Measurements from ENCODE around the gene HNRNPU.

The HNRNPU gene

DNA sequence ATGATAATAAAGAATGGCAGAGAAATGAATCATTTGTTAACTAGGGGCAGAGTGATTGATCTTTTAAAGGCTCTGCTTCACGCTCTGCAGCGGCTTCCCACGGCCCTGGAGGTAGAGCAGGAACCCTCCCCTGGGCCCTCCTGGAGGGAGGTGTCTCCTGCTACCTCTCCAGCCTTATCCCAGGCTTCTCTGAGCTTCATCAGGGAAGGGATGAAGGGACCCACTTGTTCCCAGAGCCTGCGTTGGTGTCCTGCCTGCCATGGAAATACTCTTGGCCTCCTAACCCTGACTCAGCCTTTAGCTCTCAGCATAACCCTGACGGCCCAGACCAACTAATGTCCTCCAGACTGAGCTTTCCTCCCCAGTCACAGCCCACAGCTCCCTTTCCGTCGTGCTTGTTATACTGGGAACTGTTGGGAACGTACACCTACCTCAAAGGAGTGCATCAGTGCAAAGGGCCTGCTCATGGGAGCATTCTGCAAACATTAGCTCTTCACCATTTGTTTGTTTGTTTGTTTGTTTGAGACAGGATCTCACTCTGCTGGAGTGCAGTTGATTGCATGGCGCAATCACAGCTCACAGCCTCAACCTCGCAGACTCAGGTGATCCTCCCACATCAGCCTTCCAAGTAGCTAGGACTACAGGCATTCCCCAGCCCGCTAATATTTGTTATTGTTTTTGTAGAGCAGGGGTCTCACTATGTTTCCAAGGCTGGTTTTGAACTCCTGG, 17.4 kb upstream of the HNRNPU start:
- Histone ChIP-seq H2BK12ac (ENCODE audit: low read length in 2 of 2) (no peak overlapping the region), H3K36me3 (ENCODE audit: control insufficient read depth in 1 of 2, insufficient read depth in 2 of 2, low read depth in 1 of 2, low read length in 2 of 2) (no peaks in the 10 kb centered on the region), H3K4ac (ENCODE audit: low read depth in 1 of 2, low read length in 2 of 2) (no peak overlapping the region), H2AK5ac (ENCODE audit: low read length, severe bottlenecking) (no peak overlapping the region), H3K4me2 (ENCODE audit: low read length, poor library complexity, severe bottlenecking) (no peak overlapping the region), H2AFZ (ENCODE audit: low read depth, low read length) (no peak overlapping the region), H3K14ac (ENCODE audit: low read length in 2 of 2) (no peak overlapping the region), H3K27me3 (ENCODE audit: control insufficient read depth in 1 of 2, insufficient read depth in 1 of 2, low read length in 2 of 2) (no peaks in the 10 kb centered on the region), H3K4me3 (ENCODE audit: insufficient read depth in 1 of 2, low read depth in 1 of 2, low read length in 2 of 2) (no peak overlapping the region), H3K4me1 (ENCODE audit: control insufficient read depth, insufficient read depth, low read depth, low read length) (no peaks in the 10 kb centered on the region), H3K9ac (ENCODE audit: low read length) (no peak overlapping the region), H3K27ac (ENCODE audit: low read length, poor library complexity, severe bottlenecking) (no peak overlapping the region), H2BK15ac (ENCODE audit: low read depth, poor library complexity, severe bottlenecking) (no peak overlapping the region), H4K8ac (ENCODE audit: low read length) (no peak overlapping the region), H3K9me3 (ENCODE audit: control insufficient read depth, low read length) (no peaks in the 10 kb centered on the region), H3K23ac (ENCODE audit: low read length in 2 of 2) (peak overlapping the region in 1 of 2 experiments; percentile 77), H3K79me1 (replicated peaks; ENCODE audit: low read length, poor library complexity, severe bottlenecking) (no peaks in the 10 kb centered on the region), H4K91ac (ENCODE audit: low read length) (peak overlapping the region; percentile 22), H3K18ac (ENCODE audit: low read depth in 1 of 2, low read length in 2 of 2) (no peak overlapping the region), H2BK5ac (ENCODE audit: low read depth, low read length, poor library complexity, severe bottlenecking) (no peak overlapping the region), H2BK120ac (ENCODE audit: low read depth, low read length) (no peak overlapping the region)
- DNase-seq: no peak
- 72% methylated on average over 11 of the region's 11 CpGs for WGBS

DNA sequence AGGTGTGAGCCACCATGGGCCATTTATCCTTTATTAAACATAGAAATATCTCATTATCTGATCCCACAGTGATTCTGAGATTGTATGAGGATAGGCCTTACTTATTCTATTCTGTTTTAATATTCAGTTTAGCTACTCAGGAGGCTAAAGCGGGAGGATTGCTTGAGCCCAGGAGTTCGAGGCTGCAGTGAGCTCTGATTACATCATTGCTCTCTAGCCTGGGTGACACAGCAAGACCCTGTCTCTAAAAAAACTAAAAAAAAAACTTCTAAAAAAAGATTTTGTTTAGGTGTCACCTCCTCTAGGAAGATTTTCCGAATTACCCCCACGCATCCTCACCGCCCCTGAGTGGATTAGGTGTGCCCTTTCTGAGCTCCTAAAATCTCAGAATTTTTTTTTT, 14.3 kb upstream of the HNRNPU start:
- H4K8ac ChIP-seq (ENCODE audit: low read length): no peak overlapping the region
- no peak overlapping the region for H2AK5ac ChIP-seq (ENCODE audit: low read length, severe bottlenecking)
- H3K4me2 ChIP-seq (ENCODE audit: low read length, poor library complexity, severe bottlenecking): no peak overlapping the region
- H4K91ac ChIP-seq (ENCODE audit: low read length): no peak overlapping the region
- no peak overlapping the region for H3K9ac ChIP-seq (ENCODE audit: low read length)
- H2BK120ac ChIP-seq (ENCODE audit: low read depth, low read length): no peak overlapping the region
- no peak overlapping the region for H3K18ac ChIP-seq (ENCODE audit: low read depth in 1 of 2, low read length in 2 of 2)
- H3K9me3 ChIP-seq (ENCODE audit: control insufficient read depth, low read length): no peaks in the 10 kb centered on the region
- peaks cover 2% of the 10 kb centered on the region for H3K4me1 ChIP-seq (ENCODE audit: control insufficient read depth, insufficient read depth, low read depth, low read length)
- H2AFZ ChIP-seq (ENCODE audit: low read depth, low read length): no peak overlapping the region
- H2BK5ac ChIP-seq (ENCODE audit: low read depth, low read length, poor library complexity, severe bottlenecking): no peak overlapping the region
- DNase-seq: no peak
- no peak overlapping the region for H3K4ac ChIP-seq (ENCODE audit: low read depth in 1 of 2, low read length in 2 of 2)
- H3K27me3 ChIP-seq (ENCODE audit: control insufficient read depth in 1 of 2, insufficient read depth in 1 of 2, low read length in 2 of 2): no peaks in the 10 kb centered on the region
- H2BK12ac ChIP-seq (ENCODE audit: low read length in 2 of 2): no peak overlapping the region
- no peak overlapping the region for H3K4me3 ChIP-seq (ENCODE audit: insufficient read depth in 1 of 2, low read depth in 1 of 2, low read length in 2 of 2)
- no peak overlapping the region for H3K23ac ChIP-seq (ENCODE audit: low read length in 2 of 2)
- no peak overlapping the region for H2BK15ac ChIP-seq (ENCODE audit: low read depth, poor library complexity, severe bottlenecking)
- no peak overlapping the region for H3K27ac ChIP-seq (ENCODE audit: low read length, poor library complexity, severe bottlenecking)
- no peaks in the 10 kb centered on the region for H3K79me1 ChIP-seq (replicated peaks; ENCODE audit: low read length, poor library complexity, severe bottlenecking)
- WGBS: 90% methylated on average over 5 of the region's 5 CpGs
- H3K36me3 ChIP-seq (ENCODE audit: control insufficient read depth in 1 of 2, insufficient read depth in 2 of 2, low read depth in 1 of 2, low read length in 2 of 2): no peaks in the 10 kb centered on the region
- no peak overlapping the region for H3K14ac ChIP-seq (ENCODE audit: low read length in 2 of 2)

DNA sequence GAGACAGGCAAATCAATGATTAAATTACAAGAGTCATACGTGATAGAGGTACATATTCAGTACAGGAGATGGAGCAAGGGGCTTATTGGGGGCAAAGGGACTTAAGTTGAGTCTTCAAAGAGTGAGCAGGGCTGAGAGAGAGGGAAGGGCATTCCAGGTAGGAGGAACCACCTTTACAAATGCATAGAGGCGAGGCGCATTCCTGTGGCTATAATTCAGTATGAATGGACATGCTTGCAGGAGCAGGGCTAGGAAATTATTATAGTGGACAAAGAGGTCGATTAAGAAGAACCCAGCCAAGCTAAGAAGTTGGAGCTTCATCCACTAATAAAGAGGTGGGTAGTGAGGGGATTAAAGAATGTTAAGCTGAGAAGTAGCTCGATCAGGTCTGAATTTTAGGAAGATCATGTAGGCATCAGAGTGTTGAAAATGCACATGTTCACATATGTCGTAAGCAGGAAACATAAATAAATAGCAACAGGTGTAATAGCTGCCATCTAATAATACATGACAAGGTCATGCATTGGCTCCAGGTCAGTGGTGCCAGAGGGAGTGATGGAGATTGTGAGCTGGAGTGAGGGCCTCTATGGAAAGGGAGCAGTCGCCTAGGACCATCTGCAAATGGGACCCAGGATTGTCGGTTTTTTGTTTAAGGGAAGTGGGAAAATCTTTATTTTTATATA, 12.0 kb upstream of the HNRNPU start:
- H2BK12ac ChIP-seq (ENCODE audit: low read length in 2 of 2): no peak overlapping the region
- H3K14ac ChIP-seq (ENCODE audit: low read length in 2 of 2): no peak overlapping the region
- no peak overlapping the region for H3K4me3 ChIP-seq (ENCODE audit: insufficient read depth in 1 of 2, low read depth in 1 of 2, low read length in 2 of 2)
- no peak overlapping the region for H2AFZ ChIP-seq (ENCODE audit: low read depth, low read length)
- H3K4me1 ChIP-seq (ENCODE audit: control insufficient read depth, insufficient read depth, low read depth, low read length): peaks cover 2% of the 10 kb centered on the region
- H3K79me1 ChIP-seq (replicated peaks; ENCODE audit: low read length, poor library complexity, severe bottlenecking): no peaks in the 10 kb centered on the region
- H2BK15ac ChIP-seq (ENCODE audit: low read depth, poor library complexity, severe bottlenecking): no peak overlapping the region
- H3K36me3 ChIP-seq (ENCODE audit: control insufficient read depth in 1 of 2, insufficient read depth in 2 of 2, low read depth in 1 of 2, low read length in 2 of 2): no peaks in the 10 kb centered on the region
- H4K91ac ChIP-seq (ENCODE audit: low read length): no peak overlapping the region
- no peak overlapping the region for H3K18ac ChIP-seq (ENCODE audit: low read depth in 1 of 2, low read length in 2 of 2)
- no peak overlapping the region for H2BK5ac ChIP-seq (ENCODE audit: low read depth, low read length, poor library complexity, severe bottlenecking)
- H3K4me2 ChIP-seq (ENCODE audit: low read length, poor library complexity, severe bottlenecking): no peak overlapping the region
- H3K27me3 ChIP-seq (ENCODE audit: control insufficient read depth in 1 of 2, insufficient read depth in 1 of 2, low read length in 2 of 2): no peaks in the 10 kb centered on the region
- H2BK120ac ChIP-seq (ENCODE audit: low read depth, low read length): no peak overlapping the region
- no peak overlapping the region for H3K23ac ChIP-seq (ENCODE audit: low read length in 2 of 2)
- no peak overlapping the region for H2AK5ac ChIP-seq (ENCODE audit: low read length, severe bottlenecking)
- no peaks in the 10 kb centered on the region for H3K9me3 ChIP-seq (ENCODE audit: control insufficient read depth, low read length)
- H3K27ac ChIP-seq (ENCODE audit: low read length, poor library complexity, severe bottlenecking): no peak overlapping the region
- H4K8ac ChIP-seq (ENCODE audit: low read length): no peak overlapping the region
- H3K4ac ChIP-seq (ENCODE audit: low read depth in 1 of 2, low read length in 2 of 2): no peak overlapping the region
- WGBS: 99% methylated on average over 7 of the region's 8 CpGs
- no peak overlapping the region for H3K9ac ChIP-seq (ENCODE audit: low read length)
- no peak for DNase-seq

DNA sequence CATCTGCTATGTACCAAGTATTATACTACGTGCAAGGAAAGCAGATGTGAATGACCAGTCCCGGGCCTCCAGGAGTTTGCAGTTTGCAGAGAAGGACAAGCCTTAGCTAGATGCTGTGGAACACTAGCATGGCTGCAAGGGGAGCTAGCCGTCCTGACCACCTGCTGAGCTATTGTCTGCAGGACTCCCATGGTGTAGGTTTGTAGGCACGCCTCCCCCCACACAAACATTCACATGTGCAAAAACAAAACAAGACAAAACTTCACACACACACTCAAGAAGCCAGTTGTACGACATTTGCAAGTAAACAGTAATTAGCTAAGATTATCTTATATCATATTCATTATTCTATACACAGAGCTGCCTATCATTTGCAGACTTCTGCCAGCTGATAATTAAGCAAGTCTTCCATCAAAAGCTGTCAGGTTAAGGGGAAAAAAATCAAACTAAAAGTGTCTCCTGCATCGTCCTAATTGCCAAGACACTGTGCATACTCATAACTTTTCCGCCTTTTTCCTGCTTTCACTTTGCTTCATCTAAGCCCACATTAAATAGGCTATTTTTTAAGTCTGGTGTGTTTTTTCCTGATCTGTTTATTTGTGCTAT, 10.7 kb upstream of the HNRNPU start:
- 62% methylated on average over 4 of the region's 7 CpGs for WGBS

More for the DNA sequence above, 10.7 kb upstream of the HNRNPU start:
- H3K14ac ChIP-seq (ENCODE audit: low read length in 2 of 2): no peak overlapping the region
- no peak overlapping the region for H2BK15ac ChIP-seq (ENCODE audit: low read depth, poor library complexity, severe bottlenecking)
- H2AK5ac ChIP-seq (ENCODE audit: low read length, severe bottlenecking): no peak overlapping the region
- no peak overlapping the region for H2BK12ac ChIP-seq (ENCODE audit: low read length in 2 of 2)
- DNase-seq: no peak
- no peak overlapping the region for H3K23ac ChIP-seq (ENCODE audit: low read length in 2 of 2)
- H3K79me1 ChIP-seq (replicated peaks; ENCODE audit: low read length, poor library complexity, severe bottlenecking): no peaks in the 10 kb centered on the region
- H3K4me3 ChIP-seq (ENCODE audit: insufficient read depth in 1 of 2, low read depth in 1 of 2, low read length in 2 of 2): no peak overlapping the region
- H2AFZ ChIP-seq (ENCODE audit: low read depth, low read length): no peak overlapping the region
- no peak overlapping the region for H4K8ac ChIP-seq (ENCODE audit: low read length)
- no peak overlapping the region for H3K18ac ChIP-seq (ENCODE audit: low read depth in 1 of 2, low read length in 2 of 2)
- H3K4me1 ChIP-seq (ENCODE audit: control insufficient read depth, insufficient read depth, low read depth, low read length): peaks cover 2% of the 10 kb centered on the region
- H4K91ac ChIP-seq (ENCODE audit: low read length): no peak overlapping the region
- H3K4me2 ChIP-seq (ENCODE audit: low read length, poor library complexity, severe bottlenecking): no peak overlapping the region
- H3K4ac ChIP-seq (ENCODE audit: low read depth in 1 of 2, low read length in 2 of 2): no peak overlapping the region
- no peak overlapping the region for H3K9ac ChIP-seq (ENCODE audit: low read length)
- no peak overlapping the region for H2BK5ac ChIP-seq (ENCODE audit: low read depth, low read length, poor library complexity, severe bottlenecking)
- no peak overlapping the region for H3K27ac ChIP-seq (ENCODE audit: low read length, poor library complexity, severe bottlenecking)
- H2BK120ac ChIP-seq (ENCODE audit: low read depth, low read length): no peak overlapping the region
- H3K36me3 ChIP-seq (ENCODE audit: control insufficient read depth in 1 of 2, insufficient read depth in 2 of 2, low read depth in 1 of 2, low read length in 2 of 2): no peaks in the 10 kb centered on the region
- H3K9me3 ChIP-seq (ENCODE audit: control insufficient read depth, low read length): no peaks in the 10 kb centered on the region
- H3K27me3 ChIP-seq (ENCODE audit: control insufficient read depth in 1 of 2, insufficient read depth in 1 of 2, low read length in 2 of 2): no peaks in the 10 kb centered on the region

Measured in mesenchymal stem cell (in vitro differentiated cells and primary cell).